Mucosa of rectum (tissue), 2 donors: ENCODE results near the gene TUBB2A.
"Not testable (repeated sequence)": the region's sequence is repeated elsewhere in the genome, so short reads cannot be mapped to it uniquely, and the experiment has no call there.

ENCODE experiments used
- H3K27ac ChIP-seq, 2 donors: one replicate each; pipeline ENCODE4 v1.7.0; 2013; ENCODE audit warnings: inconsistent platforms in 2 of 2, low read depth in 2 of 2, low read length in 2 of 2
- H3K27me3 ChIP-seq, 2 donors: one replicate each; pipeline ENCODE4 v1.7.0; 2013; ENCODE audit warnings: low read length in 2 of 2; ENCODE audit not compliant: control insufficient read depth in 2 of 2, insufficient read depth in 2 of 2
- H3K36me3 ChIP-seq, 2 donors: one replicate each; pipeline ENCODE4 v1.7.0; 2013; ENCODE audit warnings: low read length in 2 of 2; ENCODE audit not compliant: control insufficient read depth in 2 of 2, insufficient read depth in 2 of 2
- H3K4me1 ChIP-seq, 2 donors: one replicate each; pipeline ENCODE4 v1.7.0; 2013; ENCODE audit warnings: low read length in 2 of 2, mild to moderate bottlenecking in 1 of 2; ENCODE audit not compliant: control insufficient read depth in 2 of 2, insufficient read depth in 2 of 2
- H3K4me3 ChIP-seq, 2 donors: one replicate each; pipeline ENCODE4 v1.7.0; 2013; ENCODE audit warnings: low read length in 2 of 2
- H3K9ac ChIP-seq, 2 donors: one replicate each; pipeline ENCODE4 v1.7.0; 2013; ENCODE audit warnings: low read length in 2 of 2, low read depth in 1 of 2, mild to moderate bottlenecking in 1 of 2
- H3K9me3 ChIP-seq, 2 donors: one replicate each; pipeline ENCODE4 v1.7.0; 2013; ENCODE audit warnings: low read length in 2 of 2; ENCODE audit not compliant: control insufficient read depth in 2 of 2
- donor health status: healthy.
- donor health status: Normal muscosa, but diverticular disease.

The TUBB2A gene

DNA sequence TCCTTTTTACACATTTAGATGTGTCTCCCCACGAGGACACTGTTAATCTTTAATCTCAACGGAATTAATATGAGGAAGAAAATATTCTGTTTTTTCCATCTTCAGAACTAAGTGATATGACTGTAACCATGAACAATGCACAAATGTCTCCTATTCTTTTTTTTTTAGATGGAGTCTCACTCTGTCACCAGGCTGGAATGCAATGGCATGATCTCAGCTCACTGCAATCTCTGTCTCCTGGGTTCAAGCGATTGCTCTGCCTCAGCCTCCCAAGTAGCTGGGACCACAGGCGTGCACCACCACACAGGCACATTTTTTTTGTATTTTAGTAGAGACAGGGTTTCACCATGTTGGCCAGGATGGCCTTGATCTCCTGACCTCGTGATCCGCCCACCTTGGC lies 19.5 kb downstream of the TUBB2A start:
- not testable (repeated sequence) for H3K9me3 ChIP-seq, H3K27me3 ChIP-seq, H3K27ac ChIP-seq, H3K9ac ChIP-seq, H3K4me3 ChIP-seq
- H3K36me3 ChIP-seq: peaks cover 4 to 10% of the 10 kb centered on the region in 2 donors
- peaks cover 10 to 20% of the 10 kb centered on the region in 2 donors for H3K4me1 ChIP-seq

DNA sequence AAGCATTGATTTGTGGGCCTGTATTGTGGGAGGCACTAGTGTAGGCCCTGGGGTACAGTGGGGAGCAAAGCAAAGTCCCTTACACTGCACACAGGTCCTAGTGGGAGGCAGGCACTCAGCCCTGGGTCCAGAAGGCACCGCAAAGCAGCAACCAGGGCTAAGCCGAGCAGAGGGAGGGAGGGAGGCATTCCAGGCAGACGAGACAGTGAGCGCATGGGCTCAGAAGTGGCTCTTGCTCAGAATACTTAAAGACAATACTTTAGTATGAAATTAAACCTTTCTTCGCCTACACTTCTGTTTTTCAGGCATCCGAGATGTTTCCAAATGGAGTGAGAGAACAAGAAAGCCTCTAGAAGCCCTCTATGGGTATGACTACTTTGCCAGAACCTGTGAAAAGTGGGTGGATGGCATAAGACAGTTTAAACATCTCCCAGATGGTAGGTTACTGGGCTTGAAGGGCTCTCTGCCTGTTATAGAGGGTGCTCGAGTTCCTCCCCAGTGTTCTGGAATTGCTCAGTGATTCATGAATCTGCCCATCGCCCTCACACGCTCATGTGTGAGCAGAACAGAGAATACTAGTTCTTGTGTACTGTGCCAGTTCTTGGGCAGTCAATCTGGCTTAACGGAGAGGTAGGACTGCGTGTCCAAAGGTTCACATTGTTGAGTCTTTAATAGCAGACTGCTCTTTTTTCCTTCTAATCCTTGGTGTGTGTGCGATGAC lies 20.1 kb downstream of the TUBB2A start:
- H3K4me3 ChIP-seq: no peak overlapping the region
- no peaks in the 10 kb centered on the region for H3K27me3 ChIP-seq
- no peak overlapping the region for H3K9ac ChIP-seq
- H3K4me1 ChIP-seq: peaks cover 10 to 20% of the 10 kb centered on the region in 2 donors
- H3K27ac ChIP-seq: no peak overlapping the region
- no peaks in the 10 kb centered on the region for H3K9me3 ChIP-seq
- H3K36me3 ChIP-seq: peaks cover 4 to 10% of the 10 kb centered on the region in 2 donors

- H3K4me3 ChIP-seq: no peak overlapping the region
- H3K9me3 ChIP-seq: no peaks in the 10 kb centered on the region
- H3K27me3 ChIP-seq: no peaks in the 10 kb centered on the region
- peaks cover 6 to 10% of the 10 kb centered on the region in 2 donors for H3K36me3 ChIP-seq
- peak overlapping the region in 1 of 2 donors; percentile 30 for H3K9ac ChIP-seq
- H3K4me1 ChIP-seq: peaks cover 10 to 20% of the 10 kb centered on the region in 2 donors
- H3K27ac ChIP-seq: peak overlapping the region in 1 of 2 donors; percentile 59
Measured at GRCh38 chr6:3136292-3137011, 20.9 kb downstream of the TUBB2A start.

DNA sequence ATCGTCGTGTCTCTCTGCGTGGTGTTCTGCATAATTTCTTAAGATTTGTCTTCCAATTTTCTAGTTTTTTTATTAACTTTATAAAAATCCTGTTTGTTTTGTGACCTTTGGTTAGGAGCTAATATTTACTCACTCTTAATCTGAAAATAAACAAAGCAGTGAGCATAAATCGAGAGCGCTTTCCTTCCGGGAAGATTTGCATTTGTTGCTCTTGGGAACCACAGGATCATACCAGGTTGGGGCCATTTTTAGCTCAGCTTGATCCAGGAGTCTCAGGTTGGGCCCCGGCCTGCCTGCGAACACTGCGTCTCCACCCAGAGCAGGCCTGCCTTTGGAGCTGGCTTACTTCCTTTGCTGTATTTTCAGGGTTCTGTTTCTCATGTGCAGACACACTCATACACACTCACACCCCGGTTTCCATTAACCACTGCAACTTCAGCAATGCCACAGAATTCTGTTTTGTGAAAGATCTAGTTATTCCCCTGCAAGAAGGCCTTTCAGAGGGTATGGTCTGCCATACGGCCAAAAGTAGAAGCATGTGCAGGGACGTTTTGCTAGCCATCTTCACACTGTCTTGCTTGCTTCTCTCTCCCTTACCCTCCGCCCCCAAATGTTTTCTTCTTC lies 21.6 kb downstream of the TUBB2A start:
- Histone ChIP-seq H3K36me3 (peaks cover 10% of the 10 kb centered on the region in 2 donors), H3K27me3 (no peaks in the 10 kb centered on the region), H3K4me3 (no peak overlapping the region), H3K9ac (peak overlapping the region in 1 of 2 donors; percentile 30), H3K27ac (peak overlapping the region in 1 of 2 donors; percentile 59), H3K4me1 (peaks cover 10 to 20% of the 10 kb centered on the region in 2 donors), H3K9me3 (no peaks in the 10 kb centered on the region)

GRCh38 chr6:3133515-3133914 lies 23.8 kb downstream of the TUBB2A start:
- no peak overlapping the region for H3K4me3 ChIP-seq
- H3K9me3 ChIP-seq: no peaks in the 10 kb centered on the region
- H3K9ac ChIP-seq: no peak overlapping the region
- peaks cover 14 to 17% of the 10 kb centered on the region in 2 donors for H3K36me3 ChIP-seq
- H3K4me1 ChIP-seq: peaks cover 0 to 7% of the 10 kb centered on the region in 2 donors
- no peak overlapping the region for H3K27ac ChIP-seq
- no peaks in the 10 kb centered on the region for H3K27me3 ChIP-seq

DNA sequence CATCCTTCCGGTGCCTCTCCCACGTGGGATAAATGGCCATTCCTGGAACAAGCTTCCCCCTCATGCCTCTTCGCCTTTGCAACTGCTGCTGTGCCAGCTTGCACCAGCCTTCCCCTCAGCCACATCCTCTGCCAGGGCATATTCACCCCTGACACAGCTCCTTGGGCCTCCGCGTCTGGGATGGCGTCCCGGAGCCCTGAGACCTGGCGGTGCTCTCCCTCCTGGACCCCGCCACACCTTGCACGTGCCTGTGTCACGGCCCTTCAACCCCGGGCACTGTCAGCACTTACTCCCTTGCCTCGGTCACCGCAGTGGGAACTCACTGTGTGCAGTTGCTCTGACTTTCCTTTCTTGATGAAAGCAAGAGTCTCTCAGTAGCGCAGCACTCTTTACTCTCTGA lies 25.6 kb downstream of the TUBB2A start:
- Histone ChIP-seq H3K9ac (no peak overlapping the region), H3K27me3 (no peaks in the 10 kb centered on the region), H3K36me3 (peaks cover 10 to 15% of the 10 kb centered on the region in 2 donors), H3K9me3 (no peaks in the 10 kb centered on the region), H3K4me1 (peaks cover 0 to 7% of the 10 kb centered on the region in 2 donors), H3K4me3 (no peak overlapping the region), H3K27ac (no peak overlapping the region)

GRCh38 chr6:3128356-3129108 lies 28.8 kb downstream of the TUBB2A start:
- Histone ChIP-seq H3K4me3 (no peak overlapping the region), H3K9ac (no peak overlapping the region), H3K27me3 (no peaks in the 10 kb centered on the region), H3K36me3 (peaks cover 9 to 15% of the 10 kb centered on the region in 2 donors), H3K4me1 (no peaks in the 10 kb centered on the region), H3K9me3 (no peaks in the 10 kb centered on the region), H3K27ac (no peak overlapping the region)

GRCh38 chr6:3125815-3126214 lies 31.5 kb downstream of the TUBB2A start:
- no peaks in the 10 kb centered on the region for H3K27me3 ChIP-seq
- H3K9me3 ChIP-seq: no peaks in the 10 kb centered on the region
- H3K4me1 ChIP-seq: no peaks in the 10 kb centered on the region
- no peak overlapping the region for H3K9ac ChIP-seq
- no peak overlapping the region for H3K4me3 ChIP-seq
- H3K36me3 ChIP-seq: peaks cover 4 to 10% of the 10 kb centered on the region in 2 donors
- no peak overlapping the region for H3K27ac ChIP-seq

GRCh38 chr6:3124667-3125066 lies 32.7 kb downstream of the TUBB2A start:
- peaks cover 0 to 6% of the 10 kb centered on the region in 2 donors for H3K36me3 ChIP-seq
- no peak overlapping the region for H3K4me3 ChIP-seq
- H3K9ac ChIP-seq: no peak overlapping the region
- H3K4me1 ChIP-seq: no peaks in the 10 kb centered on the region
- H3K27ac ChIP-seq: no peak overlapping the region
- no peaks in the 10 kb centered on the region for H3K27me3 ChIP-seq
- no peaks in the 10 kb centered on the region for H3K9me3 ChIP-seq
